ENCODE data around the gene HGF.
"Not testable (repeated sequence)": the region's sequence is repeated elsewhere in the genome, so short reads cannot be mapped to it uniquely, and the experiment has no call there.

HGF gene

DNA sequence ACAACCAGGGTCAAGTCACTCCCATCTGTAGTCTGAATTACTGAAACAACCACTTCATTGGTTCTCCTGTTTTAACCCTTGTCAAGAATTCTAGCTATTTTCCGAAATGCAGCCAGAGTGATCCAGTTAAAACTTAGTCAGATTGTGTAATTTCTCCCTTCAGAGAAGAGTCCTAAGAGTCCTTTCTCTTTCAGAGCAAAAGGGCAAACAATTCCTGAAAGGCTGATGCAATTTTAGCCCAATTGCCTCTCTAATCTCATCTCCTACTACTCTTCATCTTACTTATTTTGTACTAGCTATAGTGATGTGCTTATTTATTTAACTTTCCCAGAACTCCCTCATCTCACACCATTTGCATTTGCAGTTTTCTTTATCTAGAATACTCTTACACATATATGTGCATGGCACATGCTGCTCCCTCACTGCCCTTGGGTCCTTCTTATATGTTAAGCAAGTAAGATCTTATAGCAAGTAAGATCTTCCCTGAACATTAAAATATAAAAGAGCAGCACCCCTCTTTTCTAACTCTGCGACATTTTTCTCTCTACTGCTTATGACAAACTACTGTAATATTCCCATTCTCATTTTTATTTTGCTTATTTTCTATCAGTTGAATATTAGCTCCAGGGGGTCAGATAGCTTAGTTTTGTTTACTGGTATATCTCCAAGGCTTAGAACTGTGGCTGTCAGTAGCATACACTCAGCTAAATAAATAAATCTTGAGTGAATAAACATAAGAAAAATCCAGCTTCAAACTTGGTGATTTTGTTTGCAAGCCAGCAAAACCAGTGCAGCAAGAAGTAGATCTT lies 44.6 kb downstream of the HGF start:
- no peak overlapping the region for H3K4me3 ChIP-seq (ENCODE audit: low read depth, low read length)

GRCh38 chr7:81722250-81722649 lies 47.6 kb downstream of the HGF start:
- H3K4me3 ChIP-seq (ENCODE audit: low read depth, low read length) = not testable (repeated sequence)

- no peak overlapping the region for H3K4me3 ChIP-seq (ENCODE audit: low read depth, low read length)
These were observed 48.4 kb downstream of the HGF start for GRCh38 chr7:81721437-81721836.

DNA sequence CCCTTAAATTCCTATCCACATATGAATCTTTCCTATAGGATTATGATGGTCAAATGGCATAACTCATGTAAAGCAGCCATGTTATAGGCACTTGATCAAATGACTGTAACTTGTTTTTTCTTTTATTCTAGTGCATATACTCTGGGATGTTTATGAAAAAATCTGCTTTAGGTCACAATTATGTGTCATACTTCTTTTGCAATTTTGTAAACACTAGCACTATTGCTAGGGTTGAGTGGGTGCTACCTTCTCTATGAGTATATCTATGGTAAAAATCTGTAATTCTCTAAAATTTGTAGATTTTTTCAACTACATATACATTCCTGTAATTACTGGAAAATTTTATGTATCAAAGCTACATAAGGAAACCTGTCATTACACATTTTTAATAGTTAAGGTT lies 50.0 kb downstream of the HGF start:
- no peak overlapping the region for H3K4me3 ChIP-seq (ENCODE audit: low read depth, low read length)

DNA sequence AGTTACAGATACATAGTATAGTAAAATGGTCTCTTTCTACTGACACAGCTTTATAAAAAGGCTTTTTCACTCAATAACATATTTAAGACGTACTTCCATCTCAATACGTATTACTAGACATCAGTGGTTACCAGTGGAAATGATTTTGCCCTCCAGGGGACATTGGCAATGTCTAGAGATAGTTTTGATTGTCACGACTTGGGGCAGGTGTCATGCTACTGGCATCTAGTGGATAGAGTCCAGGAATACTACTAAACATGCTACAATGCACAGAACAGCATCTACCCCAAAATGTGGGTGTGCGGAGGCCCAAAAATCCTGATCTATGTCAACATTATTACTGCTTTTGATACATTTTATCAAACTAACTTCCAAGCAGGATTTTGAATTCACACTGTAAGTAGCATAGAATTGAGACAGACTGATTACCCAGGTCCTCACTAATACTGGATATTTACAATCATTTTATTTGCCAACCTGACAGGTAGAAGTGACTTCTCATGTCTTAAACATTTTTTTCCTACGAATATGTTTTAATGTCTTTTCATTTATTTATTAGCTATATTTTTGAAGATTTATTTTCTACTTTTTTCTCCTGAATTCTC lies 53.8 kb downstream of the HGF start:
- H3K4me3 ChIP-seq (ENCODE audit: low read depth, low read length) = no peak overlapping the region

GRCh38 chr7:81714306-81714705 lies 55.5 kb downstream of the HGF start:
- H3K4me3 ChIP-seq (ENCODE audit: low read depth, low read length) = no peak overlapping the region

DNA sequence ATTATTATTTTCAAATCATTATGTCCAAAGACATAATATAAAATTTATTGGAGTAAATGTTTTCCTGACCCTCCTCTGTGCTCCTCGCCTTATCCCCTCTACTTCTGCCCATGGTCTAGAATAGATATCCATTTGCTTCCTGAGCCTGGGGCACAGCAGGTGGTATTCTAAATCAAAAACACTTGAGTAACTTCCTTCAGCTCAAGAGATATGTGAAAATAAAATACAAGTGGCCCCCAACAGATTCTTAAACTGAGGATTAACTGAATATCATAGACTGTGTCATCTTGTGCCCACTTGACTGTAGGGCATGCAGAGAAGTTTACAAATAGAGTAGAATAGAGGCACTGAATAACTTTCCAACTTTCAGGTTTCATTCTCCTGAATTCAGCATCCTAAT lies 59.1 kb downstream of the HGF start:
- no peak overlapping the region for H3K4me3 ChIP-seq (ENCODE audit: low read depth, low read length)

GRCh38 chr7:81709836-81710235 lies 60.0 kb downstream of the HGF start:
- no peak overlapping the region for H3K4me3 ChIP-seq (ENCODE audit: low read depth, low read length)

GRCh38 chr7:81707966-81708365 lies 61.9 kb downstream of the HGF start:
- no peak overlapping the region for H3K4me3 ChIP-seq (ENCODE audit: low read depth, low read length)

DNA sequence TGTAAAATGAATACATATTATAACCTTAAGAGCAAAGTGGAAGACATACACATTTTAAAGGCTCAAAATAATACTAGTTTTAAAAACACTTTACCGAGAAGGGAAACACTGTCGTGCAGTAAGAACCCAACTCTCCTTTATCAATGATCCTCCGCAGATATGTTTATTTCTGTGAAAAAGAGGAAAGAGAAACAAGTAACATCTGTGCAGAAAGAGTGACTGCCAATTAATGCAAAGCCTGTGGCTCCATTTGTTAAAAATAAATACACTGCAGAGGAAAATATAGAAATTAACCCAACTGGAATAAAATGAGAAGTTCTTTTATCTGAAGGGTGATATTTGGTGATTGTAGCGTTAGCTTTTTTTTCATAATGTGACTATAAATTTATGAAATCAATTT lies 62.7 kb downstream of the HGF start:
- no peak overlapping the region for H3K4me3 ChIP-seq (ENCODE audit: low read depth, low read length)

GRCh38 chr7:81705206-81705605 lies 64.6 kb downstream of the HGF start:
- H3K4me3 ChIP-seq (ENCODE audit: low read depth, low read length) = no peak overlapping the region

- H3K4me3 ChIP-seq (ENCODE audit: low read depth, low read length) = no peak overlapping the region
These were observed 65.3 kb downstream of the HGF start for GRCh38 chr7:81704595-81704994.

DNA sequence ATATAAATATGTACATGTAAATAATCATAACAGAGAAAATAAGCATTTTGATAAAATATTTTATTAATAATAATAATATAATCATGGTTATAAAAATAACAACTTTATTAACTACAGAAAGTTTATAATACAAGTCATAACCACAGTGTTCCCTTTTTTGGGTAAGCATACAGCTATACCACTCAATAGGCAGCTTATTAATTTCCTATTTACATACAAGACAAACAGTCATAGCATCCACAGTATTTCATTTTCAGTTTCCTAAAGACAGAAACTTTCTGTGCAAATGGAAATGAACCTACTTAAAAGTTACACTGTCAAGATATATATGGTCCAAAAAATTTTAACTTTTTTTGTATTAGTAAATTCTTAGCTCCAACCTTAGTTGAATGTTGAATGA lies 70.9 kb downstream of the HGF start:
- no peak overlapping the region for H3K4me3 ChIP-seq (ENCODE audit: low read depth, low read length)

DNA sequence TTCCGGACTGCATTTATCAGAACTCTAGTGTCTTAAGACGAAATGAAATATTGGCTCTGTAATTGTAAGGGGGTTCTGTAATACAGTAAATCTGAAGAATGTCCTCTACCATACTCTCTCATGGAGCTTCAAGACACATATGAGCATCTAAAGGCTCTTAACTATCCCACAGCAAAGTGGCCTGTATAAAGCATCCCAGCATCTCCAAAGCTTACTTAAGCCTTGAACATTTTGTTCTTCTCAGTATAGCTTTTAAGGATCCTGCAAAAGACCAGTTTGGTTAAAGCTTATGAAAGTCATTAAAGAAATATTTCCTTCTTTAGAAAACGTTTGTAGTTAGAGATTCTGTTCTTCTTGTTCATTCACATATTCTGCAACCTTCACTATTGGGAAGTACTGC lies 75.1 kb downstream of the HGF start:
- no peak overlapping the region for H3K4me3 ChIP-seq (ENCODE audit: low read depth, low read length)

DNA sequence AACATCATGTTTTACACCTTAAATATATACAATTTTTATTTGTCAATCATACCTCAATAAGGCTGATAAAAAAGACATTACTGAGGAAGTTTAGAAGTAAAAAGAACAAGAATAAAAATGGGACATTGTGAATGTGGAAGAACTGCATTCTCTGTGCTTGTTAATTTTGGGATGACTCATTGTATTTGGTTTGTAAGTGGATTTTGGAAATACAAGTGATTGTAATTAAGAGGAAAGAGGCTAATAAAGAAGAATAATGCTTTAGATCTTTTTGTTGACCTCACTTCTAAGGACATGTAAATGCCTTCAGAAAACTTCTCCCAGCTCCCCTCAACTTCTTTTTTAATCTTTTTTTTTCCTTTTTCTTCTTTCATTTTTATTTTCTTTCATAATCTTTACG lies 76.0 kb downstream of the HGF start:
- H3K4me3 ChIP-seq (ENCODE audit: low read depth, low read length) = no peak overlapping the region

DNA sequence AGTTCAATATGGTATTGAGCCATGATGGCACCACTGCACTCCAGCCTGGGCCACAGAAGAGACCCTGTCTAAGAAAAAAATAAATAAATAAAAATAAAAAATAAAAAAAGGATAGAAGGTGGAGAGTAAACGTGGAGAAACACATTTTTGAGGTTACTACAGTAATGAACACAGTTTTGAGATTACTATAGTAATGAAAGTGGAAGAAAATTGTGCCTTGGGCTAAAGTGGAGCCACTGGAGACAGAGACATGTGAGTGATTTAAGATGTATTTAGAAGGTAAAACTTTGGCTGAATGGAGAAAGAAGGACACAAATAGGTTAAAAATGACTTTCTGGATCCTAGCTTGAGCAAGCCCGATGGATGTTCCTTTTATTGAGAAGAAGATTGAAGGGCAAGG lies 76.8 kb downstream of the HGF start:
- no peak overlapping the region for H3K4me3 ChIP-seq (ENCODE audit: low read depth, low read length)

- no peak overlapping the region for H3K4me3 ChIP-seq (ENCODE audit: low read depth, low read length)
These were observed 77.5 kb downstream of the HGF start for GRCh38 chr7:81692146-81692905.

DNA sequence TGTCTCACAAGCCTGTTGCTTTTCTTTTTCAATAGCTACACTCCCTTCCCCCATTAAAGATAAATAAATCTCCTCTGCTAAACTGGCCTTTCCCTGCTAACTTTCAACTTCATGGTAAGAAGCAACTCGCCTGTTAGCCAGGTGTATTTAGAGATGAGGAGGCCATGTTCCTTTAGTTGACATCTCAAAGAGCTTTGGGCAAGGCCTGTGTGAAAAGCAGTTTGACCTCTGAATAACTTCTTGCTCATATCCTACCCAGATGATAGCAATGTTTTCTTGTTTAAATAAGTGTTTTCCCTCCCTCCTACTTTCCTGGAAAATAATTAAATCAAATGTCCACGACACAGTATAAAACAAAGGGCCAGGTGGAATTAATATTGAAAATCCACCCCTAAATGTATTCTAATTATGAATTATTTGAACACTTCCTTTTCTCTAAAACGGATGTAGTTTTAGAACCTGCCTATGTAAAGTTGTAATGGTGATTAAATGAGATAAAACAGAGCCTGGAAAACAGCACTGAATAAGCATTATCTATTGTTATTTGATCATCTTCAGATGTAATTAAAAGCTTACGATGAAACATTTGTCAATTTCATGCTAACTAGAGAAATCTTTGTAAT lies 78.5 kb downstream of the HGF start:
- H3K4me3 ChIP-seq (ENCODE audit: low read depth, low read length) = no peak overlapping the region

DNA sequence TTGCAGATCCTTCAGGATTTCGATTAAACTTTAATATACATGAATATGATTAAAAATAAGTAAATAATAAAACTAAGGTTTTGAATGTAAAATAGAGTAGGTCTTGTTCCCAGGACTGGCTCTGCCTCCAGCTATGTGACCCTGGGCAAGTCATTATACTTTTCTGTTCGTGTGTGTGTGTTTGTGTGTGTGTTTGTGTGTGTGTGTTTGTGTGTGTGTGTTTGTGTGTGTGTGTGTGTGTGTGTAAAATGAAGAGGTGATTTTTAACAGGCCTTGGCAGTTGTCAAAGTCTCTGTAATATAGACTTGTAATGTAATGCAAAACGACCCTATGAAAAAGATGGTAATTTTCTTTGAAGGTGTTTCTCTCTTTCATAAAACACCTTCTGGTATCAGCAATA lies 79.2 kb downstream of the HGF start:
- H3K4me3 ChIP-seq (ENCODE audit: low read depth, low read length) = no peak overlapping the region

GRCh38 chr7:81690251-81690650 lies 79.6 kb downstream of the HGF start:
- H3K4me3 ChIP-seq (ENCODE audit: low read depth, low read length) = no peak overlapping the region

- no peak overlapping the region for H3K4me3 ChIP-seq (ENCODE audit: low read depth, low read length)
These were observed 81.0 kb downstream of the HGF start for GRCh38 chr7:81688622-81689411.
